ENCODE data around the gene PLAC9. TPM values are rescaled to one million over a fixed set of nuclear protein-coding genes. Genes with fewer than 3 reads are reported as not detected.
A peak's percentile ranks its signal among the peaks of the same experiment; 100 is the strongest.
"Not testable (repeated sequence)": the region's sequence is repeated elsewhere in the genome, so short reads cannot be mapped to it uniquely, and the experiment has no call there.

The PLAC9 gene
- total RNA-seq (not detected), polyA plus RNA-seq (1 to 10 TPM in 1 of 4 donors, under 1 TPM in 1, not detected in 2; 0.33 to 1.1 TPM)

DNA sequence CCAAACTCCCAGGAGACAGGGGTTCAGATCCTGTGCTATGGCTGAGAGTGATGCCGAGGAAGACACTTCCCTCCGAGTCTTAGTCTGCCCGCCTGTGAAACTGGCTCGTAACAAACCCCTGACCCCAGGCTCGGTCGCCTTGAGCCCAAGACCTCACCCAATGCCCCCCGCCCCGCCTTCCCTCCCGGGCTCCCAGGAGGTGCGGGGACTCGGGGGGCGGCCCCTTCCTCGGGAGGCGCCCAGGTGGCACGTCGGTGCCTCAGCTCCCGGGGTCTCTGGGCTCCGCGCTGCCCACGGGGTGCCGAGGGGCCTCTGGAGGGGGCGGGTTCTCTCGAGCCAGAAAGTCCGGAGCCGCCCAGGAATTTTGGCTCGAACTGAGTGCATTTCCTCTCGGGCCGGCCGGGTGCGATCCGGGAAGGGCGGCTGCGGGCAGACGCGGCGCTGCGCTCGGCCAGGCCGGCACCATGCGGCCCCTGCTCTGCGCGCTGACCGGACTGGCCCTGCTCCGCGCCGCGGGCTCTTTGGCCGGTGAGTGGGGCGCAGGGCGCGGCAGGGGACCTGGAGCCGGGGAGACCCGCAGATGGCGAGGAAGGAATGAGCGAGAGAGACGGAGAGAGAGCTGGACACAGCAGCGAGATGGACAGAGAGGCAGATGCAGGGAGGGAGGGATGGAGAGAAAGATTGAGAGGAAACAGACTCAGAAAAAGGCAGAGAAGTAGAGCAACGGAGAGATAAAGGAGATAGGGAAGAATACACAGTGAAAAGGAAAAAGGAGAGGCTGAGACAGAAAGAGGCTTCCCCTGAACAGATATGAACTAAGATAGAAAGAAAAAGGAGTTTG is at the start of gene PLAC9:
Gene PLAC9, plus strand, starts transcription at position 432 of the 841 bp plus-strand sequence. Its CDS starts 33 bp downstream, at position 465.
- DNase-seq (no peak), ATAC-seq (ENCODE audit: low read depth in 2 of 2) (no peak)
- Mint-ChIP-seq H3K36me3 (peaks cover 4% of the 10 kb centered on the region), H3K4me1 (peaks cover 0 to 10% (median 0%) of the 10 kb centered on the region in 4 donors), H3K27ac (no peak within 1 kb of the TSS), H3K27me3 (peaks cover 57% of the 10 kb centered on the region), H3K4me3 (no peak within 1 kb of the TSS), H3K9me3 (no peaks in the 10 kb centered on the region)
- H3K9me3 ChIP-seq (ENCODE audit: control insufficient read depth in 2 of 2, low read length in 2 of 2) = no peaks in the 10 kb centered on the region
- H3K4me1 ChIP-seq (ENCODE audit: control insufficient read depth, insufficient read depth, low read length, poor library complexity, severe bottlenecking) = peaks cover 6% of the 10 kb centered on the region
- no peaks in the 10 kb centered on the region for H3K36me3 ChIP-seq (ENCODE audit: control insufficient read depth, insufficient read depth, low read length)
- H3K27ac ChIP-seq (ENCODE audit: insufficient read depth, low read length, poor library complexity, severe bottlenecking) = no peak within 1 kb of the TSS
- no peak within 1 kb of the TSS for H3K4me3 ChIP-seq (ENCODE audit: low read depth, low read length)
- H3K27me3 ChIP-seq (ENCODE audit: control insufficient read depth, insufficient read depth, low read length) = peaks cover 16% of the 10 kb centered on the region

DNA sequence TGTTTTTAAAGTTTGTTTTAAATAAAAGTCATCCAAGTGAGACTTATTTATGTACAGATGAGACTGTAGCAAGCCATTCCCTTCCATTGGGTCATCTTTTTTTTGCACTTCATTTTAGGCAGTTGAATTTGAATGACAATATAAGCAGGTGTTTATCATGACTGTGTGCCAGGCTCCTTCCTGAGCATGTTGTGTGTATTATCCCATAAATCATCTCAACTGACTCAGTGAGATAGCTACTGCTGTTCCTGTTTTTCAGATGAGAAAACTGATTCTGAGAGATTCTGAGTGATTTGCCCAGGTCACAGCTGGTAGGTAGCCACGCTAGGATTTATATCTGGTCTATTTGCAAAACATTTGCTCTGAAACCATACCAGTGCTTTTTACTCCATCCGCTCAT is 42.4 kb upstream of the PLAC9 start:
- Histone ChIP-seq H3K9me3 (ENCODE audit: control insufficient read depth in 2 of 2, low read length in 2 of 2) (no peaks in the 10 kb centered on the region), H3K27ac (ENCODE audit: insufficient read depth, low read length, poor library complexity, severe bottlenecking) (no peak overlapping the region), H3K4me3 (ENCODE audit: low read depth, low read length) (no peak overlapping the region), H3K4me1 (ENCODE audit: control insufficient read depth, insufficient read depth, low read length, poor library complexity, severe bottlenecking) (no peaks in the 10 kb centered on the region), H3K36me3 (ENCODE audit: control insufficient read depth, insufficient read depth, low read length) (peaks cover 11% of the 10 kb centered on the region), H3K27me3 (ENCODE audit: control insufficient read depth, insufficient read depth, low read length) (no peaks in the 10 kb centered on the region)
- no peak overlapping the region for H3K4me3 Mint-ChIP-seq
- H3K27ac Mint-ChIP-seq = peak overlapping the region in 1 of 3 donors; percentile 1
- no peaks in the 10 kb centered on the region for H3K9me3 Mint-ChIP-seq
- no peaks in the 10 kb centered on the region for H3K4me1 Mint-ChIP-seq
- peaks cover 8% of the 10 kb centered on the region for H3K36me3 Mint-ChIP-seq
- no peaks in the 10 kb centered on the region for H3K27me3 Mint-ChIP-seq
- ATAC-seq (ENCODE audit: low read depth in 2 of 2) = no peak
- DNase-seq = no peak

- H3K4me3 Mint-ChIP-seq = no peak overlapping the region
- DNase-seq = no peak
- Histone ChIP-seq H3K9me3 (ENCODE audit: control insufficient read depth in 2 of 2, low read length in 2 of 2) (no peaks in the 10 kb centered on the region), H3K4me1 (ENCODE audit: control insufficient read depth, insufficient read depth, low read length, poor library complexity, severe bottlenecking) (no peaks in the 10 kb centered on the region), H3K27me3 (ENCODE audit: control insufficient read depth, insufficient read depth, low read length) (no peaks in the 10 kb centered on the region), H3K36me3 (ENCODE audit: control insufficient read depth, insufficient read depth, low read length) (peaks cover 6% of the 10 kb centered on the region), H3K27ac (ENCODE audit: insufficient read depth, low read length, poor library complexity, severe bottlenecking) (no peak overlapping the region), H3K4me3 (ENCODE audit: low read depth, low read length) (no peak overlapping the region)
- no peak overlapping the region for H3K27ac Mint-ChIP-seq
- ATAC-seq (ENCODE audit: low read depth in 2 of 2) = no peak
- no peaks in the 10 kb centered on the region for H3K4me1 Mint-ChIP-seq
- H3K27me3 Mint-ChIP-seq = peaks cover 10% of the 10 kb centered on the region
- H3K9me3 Mint-ChIP-seq = no peaks in the 10 kb centered on the region
- H3K36me3 Mint-ChIP-seq = no peaks in the 10 kb centered on the region
Observed at GRCh38 chr10:80094231-80094630, 38.3 kb upstream of the PLAC9 start.

- not testable (repeated sequence) for H3K27me3 Mint-ChIP-seq, DNase-seq, H3K4me3 Mint-ChIP-seq
Observed at GRCh38 chr10:80098272-80098671, 34.3 kb upstream of the PLAC9 start.

DNA sequence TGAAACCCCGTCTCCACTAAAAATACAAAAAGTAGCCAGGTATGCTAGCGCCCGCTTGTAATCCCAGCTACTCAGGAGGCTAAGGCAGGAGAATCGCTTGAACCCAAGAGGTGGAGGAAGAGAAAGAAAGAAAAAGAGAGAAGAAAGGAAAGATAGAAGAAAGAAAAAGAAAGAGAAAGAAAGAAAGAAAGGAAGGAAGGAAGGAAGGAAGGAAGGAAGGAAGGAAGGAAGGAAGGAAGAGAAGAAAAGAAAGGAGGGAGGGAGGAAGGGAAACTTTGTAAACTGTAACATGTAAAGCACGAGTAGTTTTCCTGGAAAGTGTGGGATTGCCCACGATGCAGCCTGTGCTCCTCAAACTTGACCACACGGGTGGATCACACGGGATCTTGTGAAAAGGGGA is 33.2 kb upstream of the PLAC9 start:
- not testable (repeated sequence) for H3K36me3 Mint-ChIP-seq; H3K9me3 ChIP-seq (ENCODE audit: control insufficient read depth in 2 of 2, low read length in 2 of 2); H3K4me3 ChIP-seq (ENCODE audit: low read depth, low read length); H3K4me3 Mint-ChIP-seq; H3K4me1 ChIP-seq (ENCODE audit: control insufficient read depth, insufficient read depth, low read length, poor library complexity, severe bottlenecking); H3K36me3 ChIP-seq (ENCODE audit: control insufficient read depth, insufficient read depth, low read length); DNase-seq; H3K27me3 Mint-ChIP-seq; H3K27me3 ChIP-seq (ENCODE audit: control insufficient read depth, insufficient read depth, low read length); ATAC-seq (ENCODE audit: low read depth in 2 of 2); H3K27ac Mint-ChIP-seq; H3K9me3 Mint-ChIP-seq; H3K27ac ChIP-seq (ENCODE audit: insufficient read depth, low read length, poor library complexity, severe bottlenecking)
- H3K4me1 Mint-ChIP-seq = peaks cover 5 to 12% (median 8%) of the 10 kb centered on the region in 4 donors

More at GRCh38 chr10:80098272-80098671, 34.3 kb upstream of the PLAC9 start:
- H3K36me3 Mint-ChIP-seq; H3K9me3 ChIP-seq (ENCODE audit: control insufficient read depth in 2 of 2, low read length in 2 of 2); H3K27ac Mint-ChIP-seq; H3K27me3 ChIP-seq (ENCODE audit: control insufficient read depth, insufficient read depth, low read length); H3K4me1 Mint-ChIP-seq; ATAC-seq (ENCODE audit: low read depth in 2 of 2); H3K9me3 Mint-ChIP-seq; H3K4me1 ChIP-seq (ENCODE audit: control insufficient read depth, insufficient read depth, low read length, poor library complexity, severe bottlenecking); H3K36me3 ChIP-seq (ENCODE audit: control insufficient read depth, insufficient read depth, low read length); H3K4me3 ChIP-seq (ENCODE audit: low read depth, low read length); H3K27ac ChIP-seq (ENCODE audit: insufficient read depth, low read length, poor library complexity, severe bottlenecking): not testable (repeated sequence)

DNA sequence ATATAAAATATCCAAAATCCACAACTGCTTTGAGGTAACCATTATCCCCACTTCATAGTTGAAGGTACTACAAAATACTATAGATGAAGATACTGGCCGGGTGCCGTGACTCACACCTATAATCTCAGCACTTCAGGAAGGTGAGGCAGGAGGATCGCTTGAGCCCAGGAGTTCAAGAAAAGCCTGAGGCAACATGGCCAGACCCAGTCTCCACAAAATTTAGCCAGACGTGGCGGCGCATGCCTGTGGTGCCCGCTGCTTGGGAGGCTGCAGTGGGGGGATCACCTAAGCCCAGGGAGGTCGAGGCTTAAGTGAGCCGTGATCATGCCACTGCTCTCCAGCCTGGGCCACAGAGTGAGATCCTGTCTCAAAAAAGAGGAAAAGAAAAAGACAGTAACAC is 32.4 kb upstream of the PLAC9 start:
- DNase-seq = no peak
- no peak overlapping the region for H3K27ac Mint-ChIP-seq
- Histone ChIP-seq H3K27ac (ENCODE audit: insufficient read depth, low read length, poor library complexity, severe bottlenecking) (no peak overlapping the region), H3K4me3 (ENCODE audit: low read depth, low read length) (no peak overlapping the region), H3K27me3 (ENCODE audit: control insufficient read depth, insufficient read depth, low read length) (no peaks in the 10 kb centered on the region), H3K9me3 (ENCODE audit: control insufficient read depth in 2 of 2, low read length in 2 of 2) (no peaks in the 10 kb centered on the region), H3K4me1 (ENCODE audit: control insufficient read depth, insufficient read depth, low read length, poor library complexity, severe bottlenecking) (peaks cover 6% of the 10 kb centered on the region), H3K36me3 (ENCODE audit: control insufficient read depth, insufficient read depth, low read length) (no peaks in the 10 kb centered on the region)
- H3K36me3 Mint-ChIP-seq = no peaks in the 10 kb centered on the region
- peaks cover 10 to 21% (median 14%) of the 10 kb centered on the region in 4 donors for H3K4me1 Mint-ChIP-seq
- H3K4me3 Mint-ChIP-seq = no peak overlapping the region
- ATAC-seq (ENCODE audit: low read depth in 2 of 2) = no peak
- no peaks in the 10 kb centered on the region for H3K9me3 Mint-ChIP-seq
- H3K27me3 Mint-ChIP-seq = peaks cover 10% of the 10 kb centered on the region

GRCh38 chr10:80100861-80101695 is 31.5 kb upstream of the PLAC9 start:
- Mint-ChIP-seq H3K36me3 (no peaks in the 10 kb centered on the region), H3K9me3 (no peaks in the 10 kb centered on the region)

More at GRCh38 chr10:80100861-80101695, 31.5 kb upstream of the PLAC9 start:
- no peak for ATAC-seq (ENCODE audit: low read depth in 2 of 2)
- Mint-ChIP-seq H3K27me3 (peaks cover 10% of the 10 kb centered on the region), H3K4me3 (no peak overlapping the region), H3K27ac (peak overlapping the region in 1 of 3 donors; percentile 21), H3K4me1 (peaks cover 10 to 24% (median 14%) of the 10 kb centered on the region in 4 donors)
- Histone ChIP-seq H3K4me1 (ENCODE audit: control insufficient read depth, insufficient read depth, low read length, poor library complexity, severe bottlenecking) (peaks cover 6% of the 10 kb centered on the region), H3K27me3 (ENCODE audit: control insufficient read depth, insufficient read depth, low read length) (no peaks in the 10 kb centered on the region), H3K36me3 (ENCODE audit: control insufficient read depth, insufficient read depth, low read length) (no peaks in the 10 kb centered on the region), H3K4me3 (ENCODE audit: low read depth, low read length) (no peak overlapping the region), H3K9me3 (ENCODE audit: control insufficient read depth in 2 of 2, low read length in 2 of 2) (no peaks in the 10 kb centered on the region), H3K27ac (ENCODE audit: insufficient read depth, low read length, poor library complexity, severe bottlenecking) (no peak overlapping the region)
- no peak for DNase-seq

All from CD4-positive, CD25-positive, alpha-beta regulatory T cell (primary cell).